ENCODE results near the gene ADRA2B. TPM values are rescaled to one million over a fixed set of nuclear protein-coding genes. Genes with fewer than 3 reads are reported as not detected.
"Not testable (repeated sequence)": the region's sequence is repeated elsewhere in the genome, so short reads cannot be mapped to it uniquely, and the experiment has no call there.

Gene ADRA2B
- total RNA-seq, 1 experiment from 2014 or later: not detected

GRCh38 chr2:96075199-96075771 is 41.1 kb downstream of the ADRA2B start:
- H3K4me1 Mint-ChIP-seq (ENCODE audit: insufficient read depth, unreplicated experiment): no peaks in the 10 kb centered on the region
- H3K36me3 Mint-ChIP-seq (ENCODE audit: insufficient read depth, unreplicated experiment): no peaks in the 10 kb centered on the region
- POLR2A ChIA-PET: no interaction called here
- no peak overlapping the region for H3K4me3 Mint-ChIP-seq (ENCODE audit: unreplicated experiment)
- no peak for TF ChIP-seq CTCF (IDR thresholded peaks at IDR 0.05; ENCODE audit: unreplicated experiment)
- H3K27ac Mint-ChIP-seq (ENCODE audit: low read depth, unreplicated experiment): no peak overlapping the region
- intact Hi-C loops (cut with micrococcal nuclease): no loop called here
- H3K9me3 Mint-ChIP-seq (ENCODE audit: unreplicated experiment): peaks cover 12% of the 10 kb centered on the region
- H3K27me3 Mint-ChIP-seq (ENCODE audit: insufficient read depth, unreplicated experiment): peaks cover 12% of the 10 kb centered on the region
- BruUV-seq (replicated peaks): no TSS peak
- no peak for DNase-seq (ENCODE audit: unreplicated experiment)
- CTCF ChIA-PET: interaction anchor here (1.1 to 1.3 kb wide), 2 partner anchors 22 to 99 kb away, joined by 3 to 4 read pairs; no protein-coding TSS in a partner anchor

GRCh38 chr2:96074156-96074555 is 42.2 kb downstream of the ADRA2B start:
- no peak overlapping the region for H3K27ac Mint-ChIP-seq (ENCODE audit: low read depth, unreplicated experiment)
- intact Hi-C loops (cut with micrococcal nuclease): no loop called here
- no peak for TF ChIP-seq CTCF (IDR thresholded peaks at IDR 0.05; ENCODE audit: unreplicated experiment)
- no peaks in the 10 kb centered on the region for H3K4me1 Mint-ChIP-seq (ENCODE audit: insufficient read depth, unreplicated experiment)
- peaks cover 8% of the 10 kb centered on the region for H3K27me3 Mint-ChIP-seq (ENCODE audit: insufficient read depth, unreplicated experiment)
- H3K36me3 Mint-ChIP-seq (ENCODE audit: insufficient read depth, unreplicated experiment): no peaks in the 10 kb centered on the region
- ChIA-PET POLR2A (no interaction called here), CTCF (interaction anchor here (1.1 to 1.3 kb wide), 2 partner anchors 23 to 100 kb away, joined by 3 to 4 read pairs; no protein-coding TSS in a partner anchor)
- BruUV-seq (replicated peaks): no TSS peak
- no peak for DNase-seq (ENCODE audit: unreplicated experiment)
- peaks cover 12% of the 10 kb centered on the region for H3K9me3 Mint-ChIP-seq (ENCODE audit: unreplicated experiment)
- H3K4me3 Mint-ChIP-seq (ENCODE audit: unreplicated experiment): no peak overlapping the region

- H3K4me1 Mint-ChIP-seq (ENCODE audit: insufficient read depth, unreplicated experiment): peaks cover under 1% of the 10 kb centered on the region
- BruUV-seq (replicated peaks): no TSS peak
- peaks cover 12% of the 10 kb centered on the region for H3K9me3 Mint-ChIP-seq (ENCODE audit: unreplicated experiment)
- POLR2A ChIA-PET: no interaction called here
- no peaks in the 10 kb centered on the region for H3K36me3 Mint-ChIP-seq (ENCODE audit: insufficient read depth, unreplicated experiment)
- H3K27me3 Mint-ChIP-seq (ENCODE audit: insufficient read depth, unreplicated experiment): no peaks in the 10 kb centered on the region
- no peak for TF ChIP-seq CTCF (IDR thresholded peaks at IDR 0.05; ENCODE audit: unreplicated experiment)
- no peak overlapping the region for H3K4me3 Mint-ChIP-seq (ENCODE audit: unreplicated experiment)
- intact Hi-C loops (cut with micrococcal nuclease): no loop called here
- CTCF ChIA-PET: interaction anchor here (0.9 to 1.2 kb wide), 2 partner anchors 10 to 65 kb away, joined by 3 to 5 read pairs; partner anchors contain the start of gene ASTL
- no peak overlapping the region for H3K27ac Mint-ChIP-seq (ENCODE audit: low read depth, unreplicated experiment)
- no peak for DNase-seq (ENCODE audit: unreplicated experiment)
These were observed 43.1 kb downstream of the ADRA2B start for GRCh38 chr2:96073170-96073775.

GRCh38 chr2:96072746-96073145 is 43.6 kb downstream of the ADRA2B start:
- ChIA-PET POLR2A (no interaction called here), CTCF (interaction anchor here (0.9 to 1.2 kb wide), 2 partner anchors 10 to 66 kb away, joined by 3 to 5 read pairs; partner anchors contain the start of gene ASTL)
- Mint-ChIP-seq H3K27ac (ENCODE audit: low read depth, unreplicated experiment) (no peak overlapping the region), H3K27me3 (ENCODE audit: insufficient read depth, unreplicated experiment) (no peaks in the 10 kb centered on the region), H3K36me3 (ENCODE audit: insufficient read depth, unreplicated experiment) (no peaks in the 10 kb centered on the region), H3K9me3 (ENCODE audit: unreplicated experiment) (peaks cover 12% of the 10 kb centered on the region), H3K4me3 (ENCODE audit: unreplicated experiment) (no peak overlapping the region), H3K4me1 (ENCODE audit: insufficient read depth, unreplicated experiment) (peaks cover 6% of the 10 kb centered on the region)
- no peak for DNase-seq (ENCODE audit: unreplicated experiment)
- no TSS peak for BruUV-seq (replicated peaks)
- intact Hi-C loops (cut with micrococcal nuclease): no loop called here
- TF ChIP-seq CTCF (IDR thresholded peaks at IDR 0.05; ENCODE audit: unreplicated experiment): no peak

- H3K36me3 Mint-ChIP-seq (ENCODE audit: insufficient read depth, unreplicated experiment); H3K4me3 Mint-ChIP-seq (ENCODE audit: unreplicated experiment); H3K4me1 Mint-ChIP-seq (ENCODE audit: insufficient read depth, unreplicated experiment); POLR2A ChIA-PET; DNase-seq (ENCODE audit: unreplicated experiment); intact Hi-C loops (cut with micrococcal nuclease); H3K27me3 Mint-ChIP-seq (ENCODE audit: insufficient read depth, unreplicated experiment); BruUV-seq (replicated peaks); H3K27ac Mint-ChIP-seq (ENCODE audit: low read depth, unreplicated experiment): not testable (repeated sequence)
- peaks cover 12% of the 10 kb centered on the region for H3K9me3 Mint-ChIP-seq (ENCODE audit: unreplicated experiment)
- CTCF ChIA-PET: interaction anchor here (1.2 kb wide), 1 partner anchor 67 kb away, joined by 5 read pairs; the partner anchor contains the start of gene ASTL
These were observed 44.3 kb downstream of the ADRA2B start for GRCh38 chr2:96071977-96072491.

Measured in MCF 10A (cell line).